ENCODE data around the gene DDX6.

- TF ChIP-seq POLR2AphosphoS5 (IDR thresholded peaks at IDR 0.05; ENCODE audit: control insufficient read depth, insufficient read depth, low read depth, low read length) (no peak), POLR2A (conservative IDR thresholded peaks at IDR 0.05) (no peak), ZNF121 (CRISPR knock-in tag; conservative IDR thresholded peaks at IDR 0.05) (no peak), FOXA1 (IDR thresholded peaks at IDR 0.05; ENCODE audit: borderline replicate concordance) (no peak), NR2C2 (CRISPR knock-in tag; IDR thresholded peaks at IDR 0.05) (no peak), NR2C2 (tag; IDR thresholded peaks at IDR 0.05) (no peak; the same call in 1 of the 2 replicates), SMARCB1 (IDR thresholded peaks at IDR 0.05; ENCODE audit: insufficient read length, low read depth) (no peak)
Observed at GRCh38 chr11:118708296-118708695, 82.7 kb downstream of the DDX6 start.

Measured in K562 (cell line).